Kidney epithelial cell (primary cell): Measurements from ENCODE around the gene SLC25A18. TPM values are rescaled to one million over a fixed set of nuclear protein-coding genes. Genes with fewer than 3 reads are reported as not detected.

Experiments
- DNase-seq: peaks from one replicate; pipeline ENCODE4 v3.0.0-alpha.2; 2010; ENCODE audit warnings: low read depth
- H3K27me3 ChIP-seq: 2 replicates; pipeline ENCODE4 v1.6.0; 2011; ENCODE audit warnings: low read length; ENCODE audit not compliant: control insufficient read depth, insufficient read depth
- H3K36me3 ChIP-seq: 2 replicates; pipeline ENCODE4 v1.5.1; 2011; ENCODE audit warnings: low read length; ENCODE audit not compliant: control insufficient read depth, insufficient read depth
- H3K4me3 ChIP-seq: 2 replicates; pipeline ENCODE4 v1.5.1; 2011; ENCODE audit warnings: low read depth, mild to moderate bottlenecking, control low read depth, low read length
- CTCF ChIP-seq: IDR thresholded peaks from 2 replicates; pipeline ENCODE4 v1.5.1; 2011; ENCODE audit warnings: mild to moderate bottlenecking, moderate library complexity, low read length, control low read depth, inconsistent platforms; ENCODE audit not compliant: insufficient read depth, poor library complexity, severe bottlenecking
- total RNA-seq: library from RNA; depleted of rRNA; stranded (reverse); fragments of >200 nt; gene quantifications from 2 replicates; pipeline ENCODE4 v1.2.3, GENCODE V29; 2015

The SLC25A18 gene
- total RNA-seq, 1 donor from 2014 or later = 0.08 TPM

- no peak for DNase-seq
These were observed 35.0 kb downstream of the SLC25A18 start for GRCh38 chr22:17598318-17598717.

GRCh38 chr22:17601031-17601430 is 37.7 kb downstream of the SLC25A18 start:
- Histone ChIP-seq H3K27me3 (no peaks in the 10 kb centered on the region), H3K4me3 (no peak overlapping the region), H3K36me3 (peaks cover 5% of the 10 kb centered on the region)
- no peak for TF ChIP-seq CTCF
- DNase-seq = no peak

More at GRCh38 chr22:17598318-17598717, 35.0 kb downstream of the SLC25A18 start:
- peaks cover 5% of the 10 kb centered on the region for H3K36me3 ChIP-seq
- TF ChIP-seq CTCF = no peak
- no peak overlapping the region for H3K4me3 ChIP-seq
- no peaks in the 10 kb centered on the region for H3K27me3 ChIP-seq

- Histone ChIP-seq H3K4me3 (no peak overlapping the region), H3K36me3 (no peaks in the 10 kb centered on the region), H3K27me3 (no peaks in the 10 kb centered on the region)
- no peak for DNase-seq
- TF ChIP-seq CTCF = no peak
These were observed 40.4 kb downstream of the SLC25A18 start for GRCh38 chr22:17603668-17604067.

GRCh38 chr22:17606496-17606895 is 43.2 kb downstream of the SLC25A18 start:
- TF ChIP-seq CTCF = no peak
- DNase-seq = no peak
- Histone ChIP-seq H3K27me3 (no peaks in the 10 kb centered on the region), H3K4me3 (no peak overlapping the region), H3K36me3 (no peaks in the 10 kb centered on the region)

GRCh38 chr22:17607891-17608521 is 44.7 kb downstream of the SLC25A18 start:
- DNase-seq = no peak
- Histone ChIP-seq H3K27me3 (no peaks in the 10 kb centered on the region), H3K36me3 (peaks cover 1% of the 10 kb centered on the region), H3K4me3 (no peak overlapping the region)
- TF ChIP-seq CTCF = no peak

- Histone ChIP-seq H3K27me3 (no peaks in the 10 kb centered on the region), H3K4me3 (no peak overlapping the region), H3K36me3 (peaks cover 1% of the 10 kb centered on the region)
- no peak for DNase-seq
- no peak for TF ChIP-seq CTCF
These were observed 48.8 kb downstream of the SLC25A18 start for GRCh38 chr22:17612057-17612456.
